ENCODE measurements around the gene POC5. TPM values are rescaled to one million over a fixed set of nuclear protein-coding genes. Genes with fewer than 3 reads are reported as not detected.

Gene POC5
- total RNA-seq, 4 donors from 2014 or later: 8.8 to 47.6 (median 27.8) TPM

DNA sequence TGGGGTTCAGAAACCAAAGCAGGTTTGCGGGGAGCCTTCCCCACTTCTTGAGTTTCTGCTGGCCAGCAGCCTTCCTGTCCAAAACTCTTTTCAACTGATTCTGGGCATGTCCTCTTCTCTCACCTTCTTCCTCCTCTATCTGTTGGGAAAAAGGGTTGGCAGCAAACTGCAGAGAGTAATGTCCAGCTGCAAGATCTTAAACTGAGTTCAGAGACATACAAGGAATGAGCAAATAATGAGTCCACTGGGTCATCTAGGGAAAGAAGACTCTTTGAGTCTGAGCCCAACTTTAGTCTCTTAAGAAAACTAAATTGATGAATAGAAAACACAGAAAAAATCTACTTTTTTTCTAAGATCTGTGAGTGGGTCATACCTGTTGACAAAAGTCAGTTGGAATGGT is 89.4 kb downstream of the POC5 start:
- no peak for TF ChIP-seq POLR2A (IDR thresholded peaks at IDR 0.05)
- TF ChIP-seq, protein P1, sequence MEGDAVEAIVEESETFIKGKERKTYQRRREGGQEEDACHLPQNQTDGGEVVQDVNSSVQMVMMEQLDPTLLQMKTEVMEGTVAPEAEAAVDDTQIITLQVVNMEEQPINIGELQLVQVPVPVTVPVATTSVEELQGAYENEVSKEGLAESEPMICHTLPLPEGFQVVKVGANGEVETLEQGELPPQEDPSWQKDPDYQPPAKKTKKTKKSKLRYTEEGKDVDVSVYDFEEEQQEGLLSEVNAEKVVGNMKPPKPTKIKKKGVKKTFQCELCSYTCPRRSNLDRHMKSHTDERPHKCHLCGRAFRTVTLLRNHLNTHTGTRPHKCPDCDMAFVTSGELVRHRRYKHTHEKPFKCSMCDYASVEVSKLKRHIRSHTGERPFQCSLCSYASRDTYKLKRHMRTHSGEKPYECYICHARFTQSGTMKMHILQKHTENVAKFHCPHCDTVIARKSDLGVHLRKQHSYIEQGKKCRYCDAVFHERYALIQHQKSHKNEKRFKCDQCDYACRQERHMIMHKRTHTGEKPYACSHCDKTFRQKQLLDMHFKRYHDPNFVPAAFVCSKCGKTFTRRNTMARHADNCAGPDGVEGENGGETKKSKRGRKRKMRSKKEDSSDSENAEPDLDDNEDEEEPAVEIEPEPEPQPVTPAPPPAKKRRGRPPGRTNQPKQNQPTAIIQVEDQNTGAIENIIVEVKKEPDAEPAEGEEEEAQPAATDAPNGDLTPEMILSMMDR (IDR thresholded peaks at IDR 0.05): no peak
- intact Hi-C loops (cut with DNase I; ENCODE audit: low total_unique reads): no loop called here
- H3K36me3 ChIP-seq: no peaks in the 10 kb centered on the region
- no peaks in the 10 kb centered on the region for H3K4me1 ChIP-seq
- no peaks in the 10 kb centered on the region for H3K27me3 ChIP-seq
- no peak overlapping the region for H3K27ac ChIP-seq
- no peak for DNase-seq
- no peaks in the 10 kb centered on the region for H3K9me3 ChIP-seq
- no peak overlapping the region for H3K4me3 ChIP-seq

DNA sequence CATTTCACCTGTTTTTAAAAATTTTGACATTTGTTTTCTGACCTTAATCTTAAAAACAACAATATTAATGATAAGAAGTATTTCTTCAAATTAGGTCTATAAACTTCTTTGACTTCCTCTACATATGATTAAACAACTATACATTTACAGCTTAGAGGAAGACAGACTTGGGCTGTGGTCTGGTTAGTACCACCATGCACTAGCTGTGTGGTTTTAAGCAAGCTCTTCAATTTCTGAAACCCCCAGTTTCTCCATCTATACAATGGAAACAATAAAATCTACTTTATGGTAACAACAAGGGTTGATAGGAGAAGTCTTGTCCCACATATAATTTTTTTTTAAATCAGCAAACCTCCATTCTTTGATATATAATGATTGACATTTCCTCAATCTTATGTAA is 90.3 kb downstream of the POC5 start:
- H3K27ac ChIP-seq: no peak overlapping the region
- H3K9me3 ChIP-seq: no peaks in the 10 kb centered on the region
- H3K36me3 ChIP-seq: no peaks in the 10 kb centered on the region
- intact Hi-C loops (cut with DNase I; ENCODE audit: low total_unique reads): no loop called here
- no peaks in the 10 kb centered on the region for H3K4me1 ChIP-seq
- H3K4me3 ChIP-seq: no peak overlapping the region
- H3K27me3 ChIP-seq: no peaks in the 10 kb centered on the region
- no peak for DNase-seq
- no peak for TF ChIP-seq POLR2A (IDR thresholded peaks at IDR 0.05)
- TF ChIP-seq, protein P1 (IDR thresholded peaks at IDR 0.05): no peak

Small RNA genes within 50 kb of the gene (small RNA-seq; reads per million reads assigned to genes)
- not detected for gene RNU6-680P

Other genes starting within 250 kb of the POC5 start
- gene CERT1, start 205.8 kb downstream of the POC5 start, total RNA-seq: 10 to 100 TPM; 36.9 to 65.8 (median 43.0) TPM
- gene POLK, start 205.5 kb downstream of the POC5 start, total RNA-seq: 10 to 100 TPM; 27.9 to 81.6 (median 58.2) TPM
- gene ANKDD1B, start 106.0 kb downstream of the POC5 start, total RNA-seq: 1 to 10 TPM in 2 of 4 donors, not detected in 2; 1.1 to 1.2 TPM